Nephron progenitor cell (in vitro differentiated cells): ENCODE measurements around the gene RBM17.

ENCODE experiments used
- DNase-seq: peaks from one replicate; pipeline ENCODE4 v3.0.0; 2021
- H3K27ac Mint-ChIP-seq: 2 replicates; pipeline ENCODE4 v1.8.0; 2021; ENCODE audit warnings: mild to moderate bottlenecking, moderate library complexity, mixed read lengths
- H3K27me3 Mint-ChIP-seq: 2 replicates; pipeline ENCODE4 v1.8.0; 2021; ENCODE audit warnings: mild to moderate bottlenecking, low read depth, mixed read lengths; ENCODE audit not compliant: poor library complexity
- H3K36me3 Mint-ChIP-seq: 2 replicates; pipeline ENCODE4 v1.8.0; 2021; ENCODE audit warnings: low read depth, mixed read lengths
- H3K4me1 Mint-ChIP-seq: 2 replicates; pipeline ENCODE4 v1.8.0; 2021; ENCODE audit warnings: mixed read lengths
- H3K4me3 Mint-ChIP-seq: 2 replicates; pipeline ENCODE4 v1.8.0; 2021; ENCODE audit warnings: mild to moderate bottlenecking, moderate library complexity, mixed read lengths
- H3K9me3 Mint-ChIP-seq: 2 replicates; pipeline ENCODE4 v1.8.0; 2021; ENCODE audit warnings: mild to moderate bottlenecking, moderate library complexity, mixed read lengths
- CTCF ChIP-seq: fragments of 200-600 bp; sonication (generic); IDR thresholded peaks from 2 replicates; pipeline ENCODE4 v1.5.0; 2021; ENCODE audit warnings: antibody characterized with exemption

The RBM17 gene

DNA sequence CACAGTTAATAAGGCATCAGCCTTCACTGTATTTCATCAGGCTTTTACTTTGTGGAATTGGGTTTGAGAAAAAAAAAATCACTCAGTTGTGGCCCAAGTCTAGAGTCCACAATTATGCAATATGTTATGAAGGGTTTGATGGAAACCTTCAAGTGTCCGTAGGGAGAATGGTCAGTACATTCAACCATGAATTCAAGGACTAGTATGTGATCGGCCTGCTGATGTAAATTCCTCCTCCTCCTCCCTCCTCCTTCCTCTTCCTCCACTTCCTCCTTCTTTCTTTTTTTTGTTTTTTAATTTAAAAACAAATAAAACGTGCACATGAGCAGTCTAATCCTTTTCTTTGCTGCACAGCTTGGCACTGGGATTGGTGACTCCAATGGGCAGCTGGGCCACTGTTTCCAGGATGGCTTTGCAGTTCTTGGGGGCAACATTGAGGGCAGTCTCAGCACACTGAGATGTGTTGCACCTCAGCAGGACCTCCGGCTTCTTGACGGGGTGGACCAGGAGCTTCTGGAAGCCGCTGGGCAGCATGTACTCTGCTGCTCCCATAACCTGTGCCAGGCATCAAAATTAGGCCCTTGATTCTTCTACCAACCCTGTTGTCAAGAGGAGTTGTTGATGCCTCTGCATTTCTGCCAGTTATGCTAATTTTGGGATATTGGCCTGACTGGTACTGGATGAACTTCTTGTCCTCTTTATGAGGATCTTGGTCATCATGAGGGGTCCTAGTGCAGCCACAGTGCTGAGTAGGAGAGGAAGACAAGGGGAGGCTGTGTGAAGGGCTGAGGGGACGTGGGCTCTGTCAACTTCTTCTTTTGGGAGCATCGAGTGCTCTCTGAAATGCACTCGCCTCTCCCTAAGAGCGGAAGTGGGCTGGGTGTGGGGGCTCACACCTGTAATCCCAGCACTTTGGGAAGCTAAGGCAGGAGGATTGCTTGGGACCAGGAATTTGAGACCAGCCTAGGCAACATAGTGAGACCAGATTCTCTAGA is 17.4 kb upstream of the RBM17 start:
- no peak for TF ChIP-seq CTCF
- peaks cover 10% of the 10 kb centered on the region for H3K4me1 Mint-ChIP-seq
- no peaks in the 10 kb centered on the region for H3K36me3 Mint-ChIP-seq

GRCh38 chr10:6072215-6072934 is 16.5 kb upstream of the RBM17 start:
- H3K9me3 Mint-ChIP-seq: peaks cover 4% of the 10 kb centered on the region
- no peak overlapping the region for H3K4me3 Mint-ChIP-seq
- no peaks in the 10 kb centered on the region for H3K36me3 Mint-ChIP-seq
- H3K4me1 Mint-ChIP-seq: peaks cover 10% of the 10 kb centered on the region
- no peak for DNase-seq
- no peak for TF ChIP-seq CTCF
- H3K27me3 Mint-ChIP-seq: peaks cover 50% of the 10 kb centered on the region
- H3K27ac Mint-ChIP-seq: no peak overlapping the region

More for the DNA sequence above, 17.4 kb upstream of the RBM17 start:
- Mint-ChIP-seq H3K4me3 (no peak overlapping the region), H3K27me3 (peaks cover 42% of the 10 kb centered on the region), H3K9me3 (peaks cover 4% of the 10 kb centered on the region), H3K27ac (no peak overlapping the region)
- no peak for DNase-seq

- Mint-ChIP-seq H3K27me3 (peaks cover 48% of the 10 kb centered on the region), H3K36me3 (no peaks in the 10 kb centered on the region), H3K4me1 (peaks cover 10% of the 10 kb centered on the region), H3K4me3 (no peak overlapping the region), H3K9me3 (peaks cover 4% of the 10 kb centered on the region), H3K27ac (no peak overlapping the region)
- TF ChIP-seq CTCF: no peak
- no peak for DNase-seq
These were observed 14.1 kb upstream of the RBM17 start for GRCh38 chr10:6074489-6075301.

- TF ChIP-seq CTCF: no peak
- H3K4me3 Mint-ChIP-seq: no peak overlapping the region
- no peak for DNase-seq
- no peak overlapping the region for H3K27ac Mint-ChIP-seq
- peaks cover 9% of the 10 kb centered on the region for H3K9me3 Mint-ChIP-seq
- H3K27me3 Mint-ChIP-seq: peaks cover 47% of the 10 kb centered on the region
- H3K4me1 Mint-ChIP-seq: peaks cover 10% of the 10 kb centered on the region
- H3K36me3 Mint-ChIP-seq: no peaks in the 10 kb centered on the region
These were observed 11.7 kb upstream of the RBM17 start for GRCh38 chr10:6077071-6077675.

DNA sequence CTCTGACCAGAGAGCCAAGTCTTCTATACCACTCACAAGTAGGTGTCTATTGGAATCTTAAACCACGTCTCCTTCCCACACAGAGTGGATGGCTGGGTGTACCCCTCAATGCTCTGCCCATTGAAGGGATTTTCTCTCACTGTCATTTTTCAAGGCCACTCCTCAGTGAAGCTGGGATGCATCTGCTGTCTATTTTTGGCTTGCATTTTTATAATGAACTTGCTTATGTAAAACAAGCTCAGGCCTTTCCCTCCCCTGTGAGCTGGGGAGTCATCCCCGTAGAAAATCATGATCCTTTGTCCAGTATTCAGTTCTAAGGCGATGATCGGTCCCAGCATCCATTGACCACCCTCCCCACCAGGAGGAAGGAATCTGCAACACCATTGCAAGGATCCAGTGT is 9.8 kb upstream of the RBM17 start:
- Mint-ChIP-seq H3K9me3 (peaks cover 14% of the 10 kb centered on the region), H3K4me3 (no peak overlapping the region), H3K27ac (no peak overlapping the region), H3K4me1 (peaks cover 21% of the 10 kb centered on the region), H3K27me3 (peaks cover 45% of the 10 kb centered on the region), H3K36me3 (no peaks in the 10 kb centered on the region)
- TF ChIP-seq CTCF: no peak
- DNase-seq: no peak
